Measurements from ENCODE around the gene VWA8. TPM values are rescaled to one million over a fixed set of nuclear protein-coding genes. Genes with fewer than 3 reads are reported as not detected.

Gene VWA8
- total and polyA plus RNA-seq, 4 donors, result 7.1 to 50.3 (median 12.4) TPM

- Histone ChIP-seq H3K9ac (ENCODE audit: low read depth in 1 of 2, low read length in 2 of 2) (no peak overlapping the region), H3K4me1 (ENCODE audit: control insufficient read depth in 4 of 4, insufficient read depth in 4 of 4, low read length in 3 of 4) (peaks cover 0 to 6% (median 2%) of the 10 kb centered on the region in 4 donors), H3K27me3 (ENCODE audit: control insufficient read depth in 4 of 4, insufficient read depth in 4 of 4, low read length in 3 of 4) (no peaks in the 10 kb centered on the region), H3K4me3 (ENCODE audit: low read depth in 1 of 3, low read length in 3 of 3) (no peak overlapping the region), H3K9me3 (ENCODE audit: control insufficient read depth in 4 of 4, low read length in 3 of 4) (no peaks in the 10 kb centered on the region), H3K27ac (ENCODE audit: low read depth in 1 of 2, low read length in 2 of 2) (no peak overlapping the region), H3K36me3 (ENCODE audit: control insufficient read depth in 4 of 4, insufficient read depth in 3 of 4, low read depth in 1 of 4, low read length in 3 of 4) (peaks cover 0 to under 1% (median 0%) of the 10 kb centered on the region in 4 donors)
- DNase-seq (ENCODE audit: low spot score), result no peak
- 92% methylated on average over 5 of the region's 5 CpGs for WGBS
- TF ChIP-seq FOXA1 (IDR thresholded peaks at IDR 0.05) (no peak), ATF3 (IDR thresholded peaks at IDR 0.05) (no peak), GABPA (IDR thresholded peaks at IDR 0.05 in 1 of 2, conservative IDR thresholded peaks at IDR 0.05 in 1 of 2) (no peak), MAX (IDR thresholded peaks at IDR 0.05) (no peak), RXRA (IDR thresholded peaks at IDR 0.05) (no peak), CTCF (IDR thresholded peaks at IDR 0.05; ENCODE audit: low read depth, low read length, missing input control) (no peak)
Observed at GRCh38 chr13:41919741-41920487, 41.0 kb downstream of the VWA8 start.

- no peak overlapping the region for H3K4me3 ChIP-seq (ENCODE audit: low read depth in 1 of 3, low read length in 3 of 3)
- no peaks in the 10 kb centered on the region for H3K27me3 ChIP-seq (ENCODE audit: control insufficient read depth in 4 of 4, insufficient read depth in 4 of 4, low read length in 3 of 4)
- no peaks in the 10 kb centered on the region for H3K36me3 ChIP-seq (ENCODE audit: control insufficient read depth in 4 of 4, insufficient read depth in 3 of 4, low read depth in 1 of 4, low read length in 3 of 4)
- H3K9me3 ChIP-seq (ENCODE audit: control insufficient read depth in 4 of 4, low read length in 3 of 4), result no peaks in the 10 kb centered on the region
- no peak overlapping the region for H3K27ac ChIP-seq (ENCODE audit: low read depth in 1 of 2, low read length in 2 of 2)
- H3K9ac ChIP-seq (ENCODE audit: low read depth in 1 of 2, low read length in 2 of 2), result no peak overlapping the region
- peaks cover 0 to 10% (median 2%) of the 10 kb centered on the region in 4 donors for H3K4me1 ChIP-seq (ENCODE audit: control insufficient read depth in 4 of 4, insufficient read depth in 4 of 4, low read length in 3 of 4)
- TF ChIP-seq HNF4G (IDR thresholded peaks at IDR 0.05), result no peak
- no peak for TF ChIP-seq ATF3 (IDR thresholded peaks at IDR 0.05)
- TF ChIP-seq RXRA (IDR thresholded peaks at IDR 0.05), result no peak
- TF ChIP-seq TAF1 (conservative IDR thresholded peaks at IDR 0.05), result no peak
- no peak for TF ChIP-seq RAD21 (IDR thresholded peaks at IDR 0.05)
- no peak for TF ChIP-seq GABPA (IDR thresholded peaks at IDR 0.05 in 1 of 2, conservative IDR thresholded peaks at IDR 0.05 in 1 of 2)
- TF ChIP-seq REST (IDR thresholded peaks at IDR 0.05), result no peak
- no peak for TF ChIP-seq NR2F2 (IDR thresholded peaks at IDR 0.05)
- no peak for TF ChIP-seq HNF4A (conservative IDR thresholded peaks at IDR 0.05)
- DNase-seq (ENCODE audit: low spot score), result no peak
- WGBS, result 75% methylated on average over 3 of the region's 3 CpGs
Observed at GRCh38 chr13:41919031-41919740, 41.7 kb downstream of the VWA8 start.
